SK-N-SH treated with all-trans-retinoic acid at 6 μM for 48 hours (cell line): ENCODE data around the gene JAK1.

Experiments used
- ATAC-seq: fragments of 200-7000 bp; cut with Tn5 transposase; 3 replicates; pipeline ENCODE4 v1.9.1; 2020; ENCODE audit warnings: mild to moderate bottlenecking, moderate library complexity
- ARNTL ChIP-seq: fragments of 450-650 bp; formaldehyde crosslinking; IDR thresholded peaks from 2 replicates; pipeline ENCODE4 v1.5.0; 2020; ENCODE audit warnings: low read depth, mild to moderate bottlenecking, moderate library complexity, borderline replicate concordance
- BACH2 ChIP-seq: fragments of 250-450 bp; sonication (Bioruptor Pico); IDR thresholded peaks from 2 replicates; pipeline ENCODE4 v1.9.0; 2021; ENCODE audit warnings: mild to moderate bottlenecking, borderline replicate concordance
- CSDC2 ChIP-seq: fragments of 250-450 bp; sonication (Bioruptor Pico); IDR thresholded peaks from 2 replicates; pipeline ENCODE4 v1.5.0; 2020; ENCODE audit warnings: mild to moderate bottlenecking, moderate library complexity
- ESRRG ChIP-seq: fragments of 250-450 bp; sonication (Bioruptor Pico); IDR thresholded peaks from 2 replicates; pipeline ENCODE4 v1.6.1; 2021; ENCODE audit warnings: mild to moderate bottlenecking
- ISL1 ChIP-seq: fragments of 250-450 bp; sonication (Bioruptor Pico); IDR thresholded peaks from 2 replicates; pipeline ENCODE4 v2.1.2; 2022; ENCODE audit warnings: mild to moderate bottlenecking, moderate library complexity
- OSR1 ChIP-seq: fragments of 250-450 bp; sonication (Bioruptor Pico); IDR thresholded peaks from 2 replicates; pipeline ENCODE4 v1.8.0; 2022; ENCODE audit warnings: moderate library complexity, mild to moderate bottlenecking, inconsistent platforms
- PATZ1 ChIP-seq: fragments of 250-450 bp; sonication (Bioruptor Pico); IDR thresholded peaks from 2 replicates; pipeline ENCODE4 v1.8.0; 2020; ENCODE audit warnings: mild to moderate bottlenecking, moderate library complexity, borderline replicate concordance
- POU6F1 ChIP-seq: fragments of 250-450 bp; sonication (Bioruptor Pico); IDR thresholded peaks from 2 replicates; pipeline ENCODE4 v1.8.0; 2021; ENCODE audit warnings: low read depth, mild to moderate bottlenecking, moderate library complexity, borderline replicate concordance
- PPARA ChIP-seq: fragments of 250-450 bp; sonication (Bioruptor Pico); IDR thresholded peaks from 2 replicates; pipeline ENCODE4 v1.5.0; 2020; ENCODE audit warnings: mild to moderate bottlenecking, borderline replicate concordance
- RARB ChIP-seq: fragments of 250-450 bp; sonication (Bioruptor Pico); IDR thresholded peaks from 2 replicates; pipeline ENCODE4 v1.8.0; 2021; ENCODE audit warnings: mild to moderate bottlenecking, moderate library complexity
- SNAI2 ChIP-seq: fragments of 250-450 bp; sonication (Bioruptor Pico); IDR thresholded peaks from 2 replicates; pipeline ENCODE4 v1.5.0; 2020; ENCODE audit warnings: mild to moderate bottlenecking, moderate library complexity
- TCF4 ChIP-seq: fragments of 250-450 bp; sonication (Bioruptor Pico); IDR thresholded peaks from 2 replicates; pipeline ENCODE4 v1.8.0; 2021; ENCODE audit warnings: mild to moderate bottlenecking, moderate library complexity, borderline replicate concordance
- TOX ChIP-seq: fragments of 250-450 bp; sonication (Bioruptor Pico); IDR thresholded peaks from 2 replicates; pipeline ENCODE4 v1.8.0; 2021; ENCODE audit warnings: mild to moderate bottlenecking, moderate library complexity, borderline replicate concordance
- TSHZ2 ChIP-seq: fragments of 250-450 bp; sonication (Bioruptor Pico); IDR thresholded peaks from 2 replicates; pipeline ENCODE4 v1.5.0; 2020; ENCODE audit warnings: mild to moderate bottlenecking, moderate library complexity
- ZC3H10 ChIP-seq: fragments of 250-450 bp; sonication (Bioruptor Pico); IDR thresholded peaks from 2 replicates; pipeline ENCODE4 v1.5.1; 2021; ENCODE audit warnings: mild to moderate bottlenecking, moderate library complexity
- ZFP3 ChIP-seq: fragments of 250-450 bp; sonication (Bioruptor Pico); IDR thresholded peaks from 2 replicates; pipeline ENCODE4 v1.5.0; 2020; ENCODE audit warnings: mild to moderate bottlenecking, moderate library complexity
- ZFP30 ChIP-seq: fragments of 450-650 bp; formaldehyde crosslinking; IDR thresholded peaks from 2 replicates; pipeline ENCODE4 v1.5.0; 2022; ENCODE audit warnings: mild to moderate bottlenecking, moderate library complexity
- ZNF565 ChIP-seq: fragments of 450-650 bp; formaldehyde crosslinking; conservative IDR thresholded peaks from 2 replicates; pipeline ENCODE4 v1.5.0; 2020; ENCODE audit warnings: low read depth, mild to moderate bottlenecking, moderate library complexity
- ZNF70 ChIP-seq: fragments of 450-650 bp; formaldehyde crosslinking; IDR thresholded peaks from 2 replicates; pipeline ENCODE4 v1.5.0; 2020; ENCODE audit warnings: mild to moderate bottlenecking, moderate library complexity
- ZNF8 ChIP-seq: fragments of 450-650 bp; formaldehyde crosslinking; IDR thresholded peaks from 2 replicates; pipeline ENCODE4 v1.5.0; 2020; ENCODE audit warnings: mild to moderate bottlenecking, moderate library complexity
- TF ChIP-seq, protein P1 (sequence below): fragments of 250-450 bp; sonication (Bioruptor Pico); IDR thresholded peaks from 2 replicates; pipeline ENCODE4 v1.5.1; 2020; ENCODE audit warnings: low read depth, mild to moderate bottlenecking, moderate library complexity
- TF ChIP-seq, protein P2 (sequence below): fragments of 250-450 bp; sonication (Bioruptor Pico); IDR thresholded peaks from 2 replicates; pipeline ENCODE4 v1.5.1; 2021; ENCODE audit warnings: mild to moderate bottlenecking, moderate library complexity

Gene JAK1

GRCh38 chr1:64893921-64894320 is 72.4 kb downstream of the JAK1 start:
- ATAC-seq: no peak
- no peak for TF ChIP-seq PATZ1 (CRISPR knock-in tag)
- TF ChIP-seq BACH2 (CRISPR knock-in tag): no peak
- TF ChIP-seq TSHZ2: no peak
- TF ChIP-seq, protein P1, sequence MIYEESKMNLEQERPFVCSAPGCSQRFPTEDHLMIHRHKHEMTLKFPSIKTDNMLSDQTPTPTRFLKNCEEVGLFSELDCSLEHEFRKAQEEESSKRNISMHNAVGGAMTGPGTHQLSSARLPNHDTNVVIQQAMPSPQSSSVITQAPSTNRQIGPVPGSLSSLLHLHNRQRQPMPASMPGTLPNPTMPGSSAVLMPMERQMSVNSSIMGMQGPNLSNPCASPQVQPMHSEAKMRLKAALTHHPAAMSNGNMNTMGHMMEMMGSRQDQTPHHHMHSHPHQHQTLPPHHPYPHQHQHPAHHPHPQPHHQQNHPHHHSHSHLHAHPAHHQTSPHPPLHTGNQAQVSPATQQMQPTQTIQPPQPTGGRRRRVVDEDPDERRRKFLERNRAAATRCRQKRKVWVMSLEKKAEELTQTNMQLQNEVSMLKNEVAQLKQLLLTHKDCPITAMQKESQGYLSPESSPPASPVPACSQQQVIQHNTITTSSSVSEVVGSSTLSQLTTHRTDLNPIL: no peak
- no peak for TF ChIP-seq ARNTL (CRISPR knock-in tag)
- no peak for TF ChIP-seq TCF4
- no peak for TF ChIP-seq RARB (CRISPR knock-in tag)
- TF ChIP-seq ZFP30: no peak
- no peak for TF ChIP-seq ZC3H10 (CRISPR knock-in tag)
- no peak for TF ChIP-seq ZNF70 (CRISPR knock-in tag)
- no peak for TF ChIP-seq PPARA (CRISPR knock-in tag)
- no peak for TF ChIP-seq CSDC2 (CRISPR knock-in tag)
- no peak for TF ChIP-seq ZFP3
- no peak for TF ChIP-seq POU6F1 (CRISPR knock-in tag)
- TF ChIP-seq, protein P2, sequence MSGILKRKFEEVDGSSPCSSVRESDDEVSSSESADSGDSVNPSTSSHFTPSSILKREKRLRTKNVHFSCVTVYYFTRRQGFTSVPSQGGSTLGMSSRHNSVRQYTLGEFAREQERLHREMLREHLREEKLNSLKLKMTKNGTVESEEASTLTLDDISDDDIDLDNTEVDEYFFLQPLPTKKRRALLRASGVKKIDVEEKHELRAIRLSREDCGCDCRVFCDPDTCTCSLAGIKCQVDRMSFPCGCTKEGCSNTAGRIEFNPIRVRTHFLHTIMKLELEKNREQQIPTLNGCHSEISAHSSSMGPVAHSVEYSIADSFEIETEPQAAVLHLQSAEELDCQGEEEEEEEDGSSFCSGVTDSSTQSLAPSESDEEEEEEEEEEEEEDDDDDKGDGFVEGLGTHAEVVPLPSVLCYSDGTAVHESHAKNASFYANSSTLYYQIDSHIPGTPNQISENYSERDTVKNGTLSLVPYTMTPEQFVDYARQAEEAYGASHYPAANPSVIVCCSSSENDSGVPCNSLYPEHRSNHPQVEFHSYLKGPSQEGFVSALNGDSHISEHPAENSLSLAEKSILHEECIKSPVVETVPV (CRISPR knock-in tag): no peak
- no peak for TF ChIP-seq ESRRG (CRISPR knock-in tag)
- TF ChIP-seq ZNF8 (CRISPR knock-in tag): no peak
- TF ChIP-seq ZNF565 (CRISPR knock-in tag): no peak
- TF ChIP-seq ISL1 (CRISPR knock-in tag): no peak
- TF ChIP-seq TOX (CRISPR knock-in tag): no peak

DNA sequence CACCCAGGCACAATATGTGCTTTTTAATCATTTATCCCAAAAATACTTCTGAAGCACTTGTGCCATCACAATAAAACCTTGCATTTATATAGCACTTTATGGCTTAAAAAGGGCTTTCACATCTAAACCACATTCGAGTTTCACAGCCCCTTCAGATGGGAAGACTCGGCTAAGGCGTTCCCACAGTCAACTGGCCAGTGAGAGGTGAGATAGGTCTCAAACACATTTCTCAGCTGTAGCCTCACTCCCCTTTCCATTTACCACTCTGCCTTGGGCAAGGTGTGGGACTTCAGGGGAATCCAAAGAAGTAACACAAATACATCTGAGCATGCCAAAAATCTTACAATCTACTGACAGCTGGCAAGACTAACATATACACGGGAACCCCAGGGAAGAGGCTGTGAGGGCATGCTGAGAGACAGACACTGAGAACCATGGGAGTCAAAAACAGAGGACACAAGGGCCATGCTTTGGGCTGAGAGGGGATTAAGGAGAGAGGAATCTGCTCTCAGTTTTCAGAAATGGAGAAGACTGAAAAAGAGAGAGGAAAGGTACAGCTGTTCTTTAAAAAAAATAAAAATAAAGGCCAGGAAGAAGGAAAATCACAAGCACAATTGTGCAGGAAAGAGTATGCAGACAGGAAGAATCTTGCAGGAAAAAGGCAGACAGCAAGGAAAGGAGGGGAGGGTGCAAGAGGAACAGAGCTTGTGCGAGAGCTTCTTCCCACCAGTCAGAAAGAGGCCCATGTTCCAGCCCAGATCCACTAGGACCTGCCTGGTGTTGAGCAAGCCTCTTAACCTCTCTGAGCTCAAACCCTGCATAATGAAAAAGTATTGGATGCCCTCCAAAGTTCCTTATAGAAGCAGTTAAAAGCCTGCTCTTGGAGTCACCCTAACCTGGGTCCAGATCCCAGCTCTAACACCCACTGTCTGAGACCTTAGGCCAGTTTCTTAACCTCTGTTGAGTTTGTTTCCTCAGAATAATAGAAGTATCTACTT is 73.5 kb downstream of the JAK1 start:
- ATAC-seq: no peak
- TF ChIP-seq TOX (CRISPR knock-in tag) (no peak), ZNF70 (CRISPR knock-in tag) (no peak), POU6F1 (CRISPR knock-in tag) (no peak), ZNF8 (CRISPR knock-in tag) (no peak), OSR1 (CRISPR knock-in tag) (no peak), RARB (CRISPR knock-in tag) (no peak), TSHZ2 (no peak), ZFP30 (no peak), CSDC2 (CRISPR knock-in tag) (no peak), ESRRG (CRISPR knock-in tag) (no peak), SNAI2 (CRISPR knock-in tag) (no peak), BACH2 (CRISPR knock-in tag) (no peak)
- TF ChIP-seq, protein P1: no peak
